KMS-11 (cell line): ENCODE data around the gene TMEM132A.

Experiments used
- H2AFZ ChIP-seq: fragments of 200-600 bp; sonication (generic); 2 replicates; pipeline ENCODE4 v1.6.1; 2016; ENCODE audit warnings: antibody characterized with exemption, mixed run types, low read depth
- H3K27ac ChIP-seq: fragments of 200-600 bp; sonication (generic); 2 replicates; pipeline ENCODE4 v1.6.1; 2016; ENCODE audit warnings: mild to moderate bottlenecking, mixed run types
- H3K27me3 ChIP-seq: fragments of 200-600 bp; sonication (generic); 2 replicates; pipeline ENCODE4 v1.6.1; 2017; ENCODE audit warnings: mild to moderate bottlenecking, low read depth, mixed run types, moderate library complexity; ENCODE audit not compliant: insufficient read depth
- H3K36me3 ChIP-seq: fragments of 200-600 bp; sonication (generic); 2 replicates; pipeline ENCODE4 v1.6.1; 2017; ENCODE audit warnings: mild to moderate bottlenecking, mixed run types; ENCODE audit not compliant: insufficient read depth
- H3K4me1 ChIP-seq: fragments of 200-600 bp; sonication (generic); 2 replicates; pipeline ENCODE4 v1.6.1; 2016; ENCODE audit warnings: mild to moderate bottlenecking, low read depth, mixed run types; ENCODE audit not compliant: poor library complexity, severe bottlenecking
- H3K4me2 ChIP-seq: fragments of 200-600 bp; sonication (generic); 2 replicates; pipeline ENCODE4 v1.7.0; 2016; ENCODE audit warnings: mild to moderate bottlenecking, mixed run types
- H3K4me3 ChIP-seq: fragments of 200-600 bp; sonication (generic); IDR thresholded peaks from 2 replicates; pipeline ENCODE4 v1.6.1; 2017; ENCODE audit warnings: low read depth, low read length, mixed read lengths; ENCODE audit not compliant: insufficient read depth
- H3K79me2 ChIP-seq: fragments of 200-600 bp; sonication (generic); 2 replicates; pipeline ENCODE4 v1.6.1; 2016; ENCODE audit warnings: low read depth, mixed run types; ENCODE audit not compliant: insufficient read depth
- H3K9ac ChIP-seq: fragments of 200-600 bp; sonication (generic); 2 replicates; pipeline ENCODE4 v1.6.1; 2016; ENCODE audit warnings: mild to moderate bottlenecking, mixed run types
- H4K20me1 ChIP-seq: fragments of 200-600 bp; sonication (generic); 2 replicates; pipeline ENCODE4 v1.6.1; 2016; ENCODE audit warnings: mild to moderate bottlenecking, mixed run types; ENCODE audit not compliant: insufficient read depth
- TF ChIP-seq, protein P1 (sequence below): fragments of 200-600 bp; sonication (generic); conservative IDR thresholded peaks from 2 replicates; pipeline ENCODE4 v1.6.1; 2017; ENCODE audit warnings: low read depth, mild to moderate bottlenecking, antibody characterized with exemption, low read length, moderate library complexity, mixed read lengths

Gene TMEM132A

DNA sequence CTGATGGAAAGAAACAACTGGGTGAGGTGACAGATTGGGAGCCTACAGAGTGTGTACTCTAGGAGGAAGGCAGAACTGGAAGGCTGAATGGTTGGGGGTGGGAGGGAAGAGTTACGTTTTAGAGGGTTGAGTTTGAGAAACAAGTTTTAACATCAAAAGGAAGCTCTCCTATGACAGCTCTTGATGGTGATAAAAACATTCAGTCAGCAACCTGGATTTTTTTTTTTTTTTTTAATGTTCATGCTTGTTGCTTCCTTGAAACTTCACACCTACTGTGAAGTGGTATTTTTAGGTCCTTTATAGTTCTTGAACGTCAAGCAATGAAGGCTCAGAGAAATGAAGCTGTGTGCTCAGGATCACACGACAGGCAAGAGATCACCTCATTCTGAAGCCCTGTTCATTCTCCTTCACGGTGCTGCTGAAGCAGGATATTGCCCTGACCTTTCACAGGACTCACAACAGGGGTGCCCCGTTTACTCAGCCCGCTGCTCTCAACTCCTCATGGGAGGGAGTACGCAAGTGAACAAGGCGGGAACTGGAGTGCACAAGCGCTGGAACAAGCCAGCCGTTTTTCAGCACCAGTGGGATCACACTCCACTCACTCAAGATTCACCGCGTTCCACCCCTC lies 11.9 kb upstream of the TMEM132A start:
- TF ChIP-seq, protein P1, sequence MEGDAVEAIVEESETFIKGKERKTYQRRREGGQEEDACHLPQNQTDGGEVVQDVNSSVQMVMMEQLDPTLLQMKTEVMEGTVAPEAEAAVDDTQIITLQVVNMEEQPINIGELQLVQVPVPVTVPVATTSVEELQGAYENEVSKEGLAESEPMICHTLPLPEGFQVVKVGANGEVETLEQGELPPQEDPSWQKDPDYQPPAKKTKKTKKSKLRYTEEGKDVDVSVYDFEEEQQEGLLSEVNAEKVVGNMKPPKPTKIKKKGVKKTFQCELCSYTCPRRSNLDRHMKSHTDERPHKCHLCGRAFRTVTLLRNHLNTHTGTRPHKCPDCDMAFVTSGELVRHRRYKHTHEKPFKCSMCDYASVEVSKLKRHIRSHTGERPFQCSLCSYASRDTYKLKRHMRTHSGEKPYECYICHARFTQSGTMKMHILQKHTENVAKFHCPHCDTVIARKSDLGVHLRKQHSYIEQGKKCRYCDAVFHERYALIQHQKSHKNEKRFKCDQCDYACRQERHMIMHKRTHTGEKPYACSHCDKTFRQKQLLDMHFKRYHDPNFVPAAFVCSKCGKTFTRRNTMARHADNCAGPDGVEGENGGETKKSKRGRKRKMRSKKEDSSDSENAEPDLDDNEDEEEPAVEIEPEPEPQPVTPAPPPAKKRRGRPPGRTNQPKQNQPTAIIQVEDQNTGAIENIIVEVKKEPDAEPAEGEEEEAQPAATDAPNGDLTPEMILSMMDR = no peak
- Histone ChIP-seq H3K9ac (no peak overlapping the region), H3K27me3 (no peaks in the 10 kb centered on the region), H3K79me2 (peaks cover 27% of the 10 kb centered on the region), H4K20me1 (no peaks in the 10 kb centered on the region; the same call in 1 of the 2 replicates), H3K27ac (no peak overlapping the region), H3K36me3 (no peaks in the 10 kb centered on the region), H3K4me1 (peaks cover 65% of the 10 kb centered on the region), H2AFZ (no peak overlapping the region), H3K4me2 (no peak overlapping the region), H3K4me3 (no peak overlapping the region)

DNA sequence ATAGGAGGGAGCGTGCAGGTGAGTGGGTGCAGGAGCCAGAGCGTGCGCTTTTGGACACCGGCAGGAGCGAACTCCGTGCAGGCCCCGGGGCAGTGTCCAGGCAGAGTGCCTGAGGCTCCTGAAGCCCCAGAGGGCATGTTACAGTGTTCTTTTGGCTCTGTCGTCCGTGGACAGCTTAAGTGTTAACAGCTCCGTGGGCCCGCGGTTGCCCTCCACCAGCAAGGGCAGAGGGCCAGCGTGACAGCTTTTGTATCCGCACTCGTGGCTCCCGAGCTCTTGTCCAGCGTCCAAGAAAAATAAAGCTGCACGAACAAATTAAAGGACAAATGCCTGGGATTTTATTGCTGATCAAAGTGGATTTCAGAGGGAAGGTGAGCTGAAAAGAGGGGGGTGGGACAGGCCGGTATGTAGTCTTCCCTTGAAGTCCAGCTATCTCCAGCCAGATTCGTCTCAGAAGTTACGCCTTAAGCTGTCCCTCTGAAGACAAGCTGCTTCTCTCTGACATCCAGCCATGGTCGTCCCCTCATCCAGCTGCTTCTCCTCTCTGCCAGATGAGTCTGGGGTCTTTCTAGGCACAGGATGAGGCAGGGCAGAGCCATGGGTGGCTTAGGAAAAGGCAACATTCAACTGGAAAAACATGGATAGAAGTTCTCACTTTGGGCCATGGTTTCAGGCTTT lies 11.3 kb upstream of the TMEM132A start:
- H3K4me1 ChIP-seq = peaks cover 70% of the 10 kb centered on the region
- H3K36me3 ChIP-seq = no peaks in the 10 kb centered on the region
- TF ChIP-seq, protein P1 = no peak

DNA sequence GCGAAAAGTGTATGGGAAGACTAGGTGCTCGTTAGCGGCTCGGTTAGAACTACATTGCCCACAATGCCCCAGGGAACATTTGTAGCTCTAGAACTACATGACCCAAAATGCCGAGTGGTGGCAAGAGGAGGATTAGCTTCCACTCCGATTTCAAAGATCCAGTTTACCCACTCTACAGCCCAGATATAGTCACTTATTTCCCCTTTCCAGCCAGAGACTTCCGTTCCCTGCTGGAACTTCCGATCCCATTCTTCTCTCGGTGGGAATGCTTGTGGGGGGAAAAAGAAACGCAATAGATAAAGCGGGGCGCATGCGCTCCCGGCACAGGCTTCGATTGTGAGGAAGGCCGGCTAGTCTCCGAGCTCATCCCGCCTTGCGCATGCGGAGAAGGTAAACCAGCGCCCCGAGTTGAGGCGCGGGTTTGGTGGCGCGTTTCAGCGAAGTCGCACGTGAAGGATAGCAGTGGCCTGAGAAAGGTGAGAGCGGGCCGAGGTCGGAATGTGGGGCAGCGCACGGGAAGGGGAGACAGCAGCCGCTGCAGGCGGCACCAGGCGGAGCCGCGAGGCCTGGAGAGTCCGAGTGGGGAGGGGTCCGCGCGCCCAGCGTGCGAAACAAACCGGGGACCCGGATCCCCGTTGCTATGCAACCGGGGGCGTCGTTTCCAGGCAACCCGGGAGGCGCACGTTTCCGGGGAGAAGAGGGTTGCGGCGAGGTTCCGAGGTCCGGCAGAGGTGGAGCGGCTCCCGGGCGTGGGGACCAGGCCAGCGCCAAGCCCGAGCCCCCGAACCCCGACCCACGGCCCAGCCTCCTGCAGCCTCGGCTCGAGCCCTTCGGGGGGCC lies 10.2 kb upstream of the TMEM132A start, which contains the start of gene TMEM109:
Gene TMEM109 (plus strand): TSS at position 366 of the 840 bp plus-strand sequence. CDS start 5,536 bp downstream, outside the sequence.
- peak within 1 kb of the TSS; percentile 68 for H3K27ac ChIP-seq
- no peaks in the 10 kb centered on the region for H3K27me3 ChIP-seq
- TF ChIP-seq, protein P1 = no peak
- peaks cover 4% of the 10 kb centered on the region; the same call in 1 of the 2 replicates for H4K20me1 ChIP-seq
- peaks cover 42% of the 10 kb centered on the region for H3K79me2 ChIP-seq
- H3K4me2 ChIP-seq = peak within 1 kb of the TSS; percentile 66
- H3K4me3 ChIP-seq = no peak within 1 kb of the TSS
- peaks cover 71% of the 10 kb centered on the region for H3K4me1 ChIP-seq
- no peaks in the 10 kb centered on the region for H3K36me3 ChIP-seq
- H2AFZ ChIP-seq = peak within 1 kb of the TSS; percentile 81
- H3K9ac ChIP-seq = peak within 1 kb of the TSS; percentile 74

More for the DNA sequence above, 11.3 kb upstream of the TMEM132A start:
- Histone ChIP-seq H3K27me3 (no peaks in the 10 kb centered on the region), H3K4me3 (no peak overlapping the region), H4K20me1 (peaks cover 3% of the 10 kb centered on the region; the same call in 1 of the 2 replicates), H2AFZ (peak overlapping the region; percentile 81), H3K4me2 (peak overlapping the region; percentile 66), H3K9ac (peak overlapping the region; percentile 74; the same call in 1 of the 2 replicates), H3K79me2 (peaks cover 34% of the 10 kb centered on the region), H3K27ac (peak overlapping the region; percentile 68; the same call in 1 of the 2 replicates)

DNA sequence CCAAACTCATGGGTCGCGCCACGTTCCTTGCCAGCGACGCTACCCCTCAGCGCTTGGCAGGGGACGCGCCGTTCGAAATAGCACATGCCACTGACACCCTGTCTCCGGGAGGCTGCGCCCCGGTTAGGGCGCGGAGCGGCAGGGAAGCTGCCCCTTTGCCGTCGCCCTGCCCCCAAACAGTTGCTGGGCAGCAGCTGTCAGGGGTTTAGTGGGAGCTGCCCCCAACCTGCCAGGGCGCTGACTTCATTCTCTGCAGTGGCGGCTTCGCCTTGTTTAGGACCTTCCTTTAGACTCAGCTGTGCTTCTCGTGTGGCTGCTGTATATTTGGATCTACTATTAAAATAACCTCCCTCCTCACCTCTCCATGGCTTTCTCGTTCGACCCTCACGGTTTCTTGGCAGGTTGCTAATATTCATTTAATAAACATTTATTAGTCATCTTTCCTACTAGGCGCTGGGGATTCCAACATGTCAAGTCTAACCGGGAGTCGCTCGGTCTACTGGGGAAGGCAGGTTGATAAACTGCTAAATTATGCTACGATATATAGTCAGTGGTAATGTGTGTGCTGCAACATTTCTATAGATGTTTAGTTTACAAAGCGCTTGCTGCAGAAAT lies 9.5 kb upstream of the TMEM132A start:
- Histone ChIP-seq H3K27ac (peak overlapping the region; percentile 68), H3K4me2 (peak overlapping the region; percentile 66), H3K4me1 (peaks cover 68% of the 10 kb centered on the region), H3K4me3 (no peak overlapping the region), H4K20me1 (peaks cover 4% of the 10 kb centered on the region; the same call in 1 of the 2 replicates), H2AFZ (peak overlapping the region; percentile 81), H3K79me2 (peaks cover 48% of the 10 kb centered on the region), H3K27me3 (no peaks in the 10 kb centered on the region), H3K9ac (peak overlapping the region; percentile 74), H3K36me3 (no peaks in the 10 kb centered on the region)
- TF ChIP-seq, protein P1 = no peak
